ENCODE measurements around the gene FXYD6.

FXYD6 gene

GRCh38 chr11:117794772-117795629 is 81.5 kb downstream of the FXYD6 start:
- Histone ChIP-seq H3K9me2 (replicated peaks; ENCODE audit: insufficient read depth, low read length) (no peaks in the 10 kb centered on the region), H3K79me2 (ENCODE audit: insufficient read depth, low read length) (no peaks in the 10 kb centered on the region), H3K9ac (ENCODE audit: low read length) (no peak overlapping the region), H3K27ac (ENCODE audit: low read depth, low read length) (no peak overlapping the region), H4K20me1 (ENCODE audit: low read depth, low read length) (no peaks in the 10 kb centered on the region), H3K4me2 (ENCODE audit: low read depth, low read length, poor library complexity, severe bottlenecking) (no peak overlapping the region), H3F3A (ENCODE audit: insufficient read depth) (no peaks in the 10 kb centered on the region), H2AFZ (ENCODE audit: low read depth, low read length, severe bottlenecking) (no peak overlapping the region), H3K36me3 (ENCODE audit: low read length) (no peaks in the 10 kb centered on the region), H3K9me3 (ENCODE audit: insufficient read depth, low read length) (no peaks in the 10 kb centered on the region), H3K4me3 (ENCODE audit: insufficient read depth, low read length, poor library complexity, severe bottlenecking) (no peak overlapping the region), H3K27me3 (ENCODE audit: low read length) (no peaks in the 10 kb centered on the region)
- TF ChIP-seq CTCF (IDR thresholded peaks at IDR 0.05; ENCODE audit: insufficient read depth, low read length, poor library complexity, severe bottlenecking) (no peak), EZH2phosphoT487 (conservative IDR thresholded peaks at IDR 0.05; ENCODE audit: low read length) (no peak)

GRCh38 chr11:117794135-117794534 is 82.3 kb downstream of the FXYD6 start:
- no peaks in the 10 kb centered on the region for H3K36me3 ChIP-seq (ENCODE audit: low read length)
- no peak overlapping the region for H3K9ac ChIP-seq (ENCODE audit: low read length)
- no peaks in the 10 kb centered on the region for H3F3A ChIP-seq (ENCODE audit: insufficient read depth)
- no peaks in the 10 kb centered on the region for H3K9me3 ChIP-seq (ENCODE audit: insufficient read depth, low read length)
- H3K4me3 ChIP-seq (ENCODE audit: insufficient read depth, low read length, poor library complexity, severe bottlenecking) = no peak overlapping the region
- H4K20me1 ChIP-seq (ENCODE audit: low read depth, low read length) = no peaks in the 10 kb centered on the region
- no peak overlapping the region for H3K4me2 ChIP-seq (ENCODE audit: low read depth, low read length, poor library complexity, severe bottlenecking)
- TF ChIP-seq CTCF (IDR thresholded peaks at IDR 0.05; ENCODE audit: insufficient read depth, low read length, poor library complexity, severe bottlenecking) (no peak), EZH2phosphoT487 (conservative IDR thresholded peaks at IDR 0.05; ENCODE audit: low read length) (no peak)
- no peak overlapping the region for H2AFZ ChIP-seq (ENCODE audit: low read depth, low read length, severe bottlenecking)
- H3K9me2 ChIP-seq (replicated peaks; ENCODE audit: insufficient read depth, low read length) = no peaks in the 10 kb centered on the region
- H3K27me3 ChIP-seq (ENCODE audit: low read length) = no peaks in the 10 kb centered on the region
- no peaks in the 10 kb centered on the region for H3K79me2 ChIP-seq (ENCODE audit: insufficient read depth, low read length)
- H3K27ac ChIP-seq (ENCODE audit: low read depth, low read length) = no peak overlapping the region

GRCh38 chr11:117793583-117793982 is 82.9 kb downstream of the FXYD6 start:
- Histone ChIP-seq H3K27ac (ENCODE audit: low read depth, low read length) (no peak overlapping the region), H3K9ac (ENCODE audit: low read length) (no peak overlapping the region), H3F3A (ENCODE audit: insufficient read depth) (no peaks in the 10 kb centered on the region), H3K4me3 (ENCODE audit: insufficient read depth, low read length, poor library complexity, severe bottlenecking) (no peak overlapping the region), H3K9me3 (ENCODE audit: insufficient read depth, low read length) (no peaks in the 10 kb centered on the region), H3K27me3 (ENCODE audit: low read length) (no peaks in the 10 kb centered on the region), H4K20me1 (ENCODE audit: low read depth, low read length) (no peaks in the 10 kb centered on the region), H3K9me2 (replicated peaks; ENCODE audit: insufficient read depth, low read length) (no peaks in the 10 kb centered on the region), H2AFZ (ENCODE audit: low read depth, low read length, severe bottlenecking) (no peak overlapping the region), H3K79me2 (ENCODE audit: insufficient read depth, low read length) (no peaks in the 10 kb centered on the region), H3K36me3 (ENCODE audit: low read length) (no peaks in the 10 kb centered on the region), H3K4me2 (ENCODE audit: low read depth, low read length, poor library complexity, severe bottlenecking) (no peak overlapping the region)
- no peak for TF ChIP-seq EZH2phosphoT487 (conservative IDR thresholded peaks at IDR 0.05; ENCODE audit: low read length)
- no peak for TF ChIP-seq CTCF (IDR thresholded peaks at IDR 0.05; ENCODE audit: insufficient read depth, low read length, poor library complexity, severe bottlenecking)

Measured in SU-DHL-6 (cell line).